GM12892 (cell line): Measurements from ENCODE around the gene POLD4.

Source experiments
- POLR2A ChIP-seq: IDR thresholded peaks from 2 replicates; pipeline ENCODE4 v1.6.1; 2011; ENCODE audit warnings: low read depth, low read length, control low read depth
- TAF1 ChIP-seq: IDR thresholded peaks from 2 replicates; pipeline ENCODE4 v1.6.1; 2011; ENCODE audit warnings: low read depth, mild to moderate bottlenecking, control low read depth, low read length, borderline replicate concordance

DNA sequence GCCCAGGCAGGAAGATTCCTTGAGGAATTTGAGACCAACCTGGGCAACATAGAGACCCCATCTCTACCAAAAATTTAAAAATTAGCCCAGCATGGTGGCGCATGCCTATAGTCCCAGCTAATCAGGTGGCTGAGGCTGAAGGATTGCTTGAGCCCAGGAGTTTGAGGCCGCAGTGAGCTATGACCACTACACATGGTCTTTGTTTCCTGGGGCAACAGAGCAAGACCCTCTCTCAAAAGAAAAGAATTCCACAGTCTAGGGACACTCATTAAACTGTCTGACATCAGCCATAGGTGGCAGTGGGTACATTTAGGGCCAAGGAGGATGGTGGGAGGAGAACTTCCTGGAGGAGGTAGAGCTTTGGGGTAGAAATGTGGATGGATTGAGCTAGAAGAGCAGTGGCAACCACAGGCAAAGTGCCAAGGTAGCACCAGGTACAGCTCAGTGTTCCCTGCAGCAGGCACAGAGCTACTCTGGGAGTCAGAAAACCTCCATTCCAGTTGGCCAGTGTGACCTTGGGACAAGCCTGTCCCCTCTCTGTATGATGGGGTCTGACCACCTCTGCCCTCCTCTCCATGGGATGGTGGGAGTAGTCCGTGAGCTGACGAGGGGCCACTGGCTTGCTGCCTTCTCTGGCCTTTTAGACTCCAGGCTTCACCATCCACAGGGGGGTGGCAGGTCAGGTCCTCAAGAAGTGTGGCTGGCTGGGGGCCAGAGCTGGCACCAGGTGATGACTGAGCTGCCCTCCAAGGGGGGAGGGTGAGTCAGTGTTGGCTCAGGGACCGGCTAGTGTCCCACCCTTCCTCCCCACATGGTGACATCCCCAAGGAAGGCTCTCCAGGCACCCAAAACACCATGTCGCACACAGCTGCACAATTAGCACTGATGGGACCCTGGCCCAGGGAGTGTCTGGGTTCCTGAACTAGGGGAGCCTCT lies 23.8 kb upstream of the POLD4 start:
- TF ChIP-seq POLR2A (no peak), TAF1 (no peak)
